ENCODE measurements around the gene PTPN1.

Gene PTPN1

GRCh38 chr20:50513169-50514034 lies 3.2 kb downstream of the PTPN1 start:
- DNase-seq = peak in 3 of 4 experiments; percentile 18 to 73 (median 62)

GRCh38 chr20:50514035-50514337 lies 3.8 kb downstream of the PTPN1 start:
- DNase-seq = no peak

- DNase-seq = no peak
Measured at GRCh38 chr20:50514750-50515149, 4.6 kb downstream of the PTPN1 start.

DNA sequence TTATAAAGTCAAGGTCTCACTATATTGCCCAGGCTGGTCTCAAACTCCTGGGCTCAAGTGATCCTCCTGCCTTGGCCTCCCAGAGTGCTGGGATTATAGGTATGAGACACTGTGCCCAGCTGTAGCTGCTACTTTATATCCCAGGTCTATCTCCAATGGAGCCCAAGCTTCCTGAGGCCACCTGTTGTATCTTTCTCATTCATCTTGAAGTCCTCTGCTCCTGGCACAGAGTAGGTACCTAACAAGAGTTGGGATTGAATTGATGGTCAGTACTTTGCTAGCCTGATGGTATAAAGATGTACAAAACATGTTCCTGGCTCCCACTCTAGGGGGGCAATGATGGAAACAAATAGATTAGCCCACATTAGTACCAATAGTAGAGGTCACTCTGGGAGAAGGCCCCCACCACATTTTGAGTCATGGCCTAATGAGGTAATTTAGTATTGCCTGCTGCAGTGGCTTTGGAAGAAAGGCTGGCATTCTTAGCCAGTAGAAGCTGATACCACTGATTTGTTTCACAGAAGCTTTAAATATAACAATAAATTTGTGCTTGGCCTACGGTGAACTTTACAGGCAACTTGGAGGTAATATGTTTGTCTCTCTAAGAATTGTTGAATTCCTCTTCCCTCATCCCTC lies 5.4 kb downstream of the PTPN1 start:
- DNase-seq = no peak

DNA sequence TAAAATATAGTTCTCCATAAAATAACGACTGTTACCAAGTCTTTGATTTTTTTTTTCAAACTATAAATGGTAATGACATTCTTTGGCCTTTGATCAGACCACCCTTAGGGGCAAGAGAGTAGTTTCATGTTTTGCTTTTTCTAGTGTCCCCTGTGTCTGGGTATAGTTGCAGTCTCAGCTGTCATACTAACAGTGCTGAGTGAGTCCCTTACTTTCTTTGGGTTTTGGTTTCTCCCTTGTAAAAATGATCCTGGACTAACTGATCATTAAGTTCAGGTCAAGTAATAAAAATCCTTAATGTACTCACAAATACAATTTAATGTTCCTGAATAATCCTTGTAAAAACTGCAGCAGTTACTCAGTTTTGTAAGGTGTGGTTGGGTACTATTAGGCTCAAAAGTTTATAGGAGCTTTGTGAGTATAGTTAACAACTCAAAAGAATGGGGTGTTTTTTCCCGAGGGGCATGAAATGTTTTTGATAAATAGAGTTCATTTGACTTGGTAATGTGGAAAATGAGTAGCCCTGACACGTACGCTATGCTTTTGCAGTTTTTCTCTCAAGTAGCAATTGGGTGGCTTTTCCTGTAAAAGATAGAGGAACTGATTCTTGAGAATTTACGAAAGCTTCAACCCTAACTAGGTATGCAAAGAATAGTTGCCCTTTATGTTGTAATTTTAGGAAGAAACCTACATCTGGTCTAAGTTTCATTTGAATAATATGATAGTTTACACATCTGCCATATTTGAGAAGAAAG lies 6.2 kb downstream of the PTPN1 start:
- DNase-seq = peak; percentile 35 to 83 (median 60)

DNA sequence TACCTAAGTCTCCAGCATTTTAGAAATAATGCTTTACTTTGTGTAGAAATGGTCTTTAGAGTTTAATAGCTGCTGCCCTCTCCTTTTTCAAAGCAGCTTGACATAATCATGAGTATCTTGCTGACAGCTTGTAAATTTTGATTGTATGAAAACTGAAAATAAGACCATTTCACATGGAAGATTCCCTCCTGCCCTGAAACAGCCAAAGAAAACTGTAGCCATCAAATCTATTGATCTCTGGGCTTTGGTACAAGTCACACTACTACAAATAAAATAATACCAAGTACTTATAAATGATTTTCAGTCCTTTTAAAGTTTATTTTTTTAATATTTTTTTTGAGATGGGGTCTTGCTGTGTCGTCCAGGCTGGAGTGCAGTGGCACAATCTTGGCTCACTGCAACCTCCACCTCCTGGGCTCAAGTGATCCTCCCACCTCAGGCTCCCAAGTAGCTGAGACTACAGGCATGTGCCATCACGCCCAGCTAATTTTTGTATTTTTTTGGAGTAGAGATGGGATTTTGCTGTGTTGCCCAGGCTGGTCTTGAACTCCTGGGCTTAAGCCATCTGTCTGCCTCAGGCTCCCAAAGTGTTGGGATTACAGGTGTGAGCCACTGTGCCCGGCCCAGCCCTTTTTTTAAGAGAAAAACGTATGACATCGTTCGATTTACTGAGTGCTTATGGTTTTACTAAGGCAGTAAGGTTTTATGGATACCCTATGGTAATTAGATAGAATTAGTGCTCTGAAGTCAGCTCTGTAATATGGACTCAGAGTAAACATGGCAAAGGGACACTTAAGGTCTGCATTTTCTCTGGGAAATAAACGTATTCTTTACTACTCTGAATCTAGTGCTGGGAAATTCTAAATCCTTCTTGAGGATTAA lies 7.0 kb downstream of the PTPN1 start:
- no peak for DNase-seq

- DNase-seq = no peak
Measured at GRCh38 chr20:50517817-50518154, 7.6 kb downstream of the PTPN1 start.

GRCh38 chr20:50518270-50518721 lies 8.1 kb downstream of the PTPN1 start:
- DNase-seq = no peak

DNA sequence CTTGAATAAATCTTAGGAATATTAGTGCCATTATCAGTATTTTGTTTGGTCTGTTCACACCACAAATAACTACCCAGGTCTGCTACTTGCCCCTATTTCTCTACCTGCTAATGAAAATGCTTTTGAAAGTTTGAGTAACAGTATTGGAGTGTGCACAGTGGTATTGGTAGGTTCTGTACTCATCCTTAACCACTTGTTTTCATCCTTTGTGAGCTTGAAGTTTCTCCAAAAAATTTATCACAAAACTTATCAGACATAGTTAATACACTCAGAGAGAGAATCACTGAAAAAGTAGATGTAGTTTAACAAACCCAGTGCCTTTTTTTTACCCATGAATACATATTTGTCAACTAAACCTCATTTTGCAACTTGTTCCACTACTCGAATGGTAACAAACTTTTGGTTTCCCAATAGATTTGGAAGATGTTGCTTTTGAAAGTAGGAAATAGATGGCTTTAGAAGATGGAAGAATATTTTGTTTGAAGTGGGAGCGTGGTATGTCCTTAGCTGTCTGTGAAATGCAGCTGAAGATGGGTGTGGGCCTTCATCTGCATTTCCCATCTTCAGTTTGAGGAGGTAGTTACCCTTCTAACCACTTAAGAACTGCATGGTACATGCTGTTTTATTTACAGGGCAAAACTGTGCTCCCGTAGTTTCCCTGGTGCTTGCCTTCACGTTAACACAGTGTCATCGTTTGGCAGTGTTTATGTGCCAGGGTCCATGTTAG lies 9.0 kb downstream of the PTPN1 start:
- DNase-seq = peak in 1 of 4 experiments; percentile 45

- DNase-seq = no peak
Measured at GRCh38 chr20:50520222-50520880, 10.2 kb downstream of the PTPN1 start.

- peak in 2 of 4 experiments; percentile 27 to 61 for DNase-seq
Measured at GRCh38 chr20:50521221-50522052, 11.3 kb downstream of the PTPN1 start.

DNA sequence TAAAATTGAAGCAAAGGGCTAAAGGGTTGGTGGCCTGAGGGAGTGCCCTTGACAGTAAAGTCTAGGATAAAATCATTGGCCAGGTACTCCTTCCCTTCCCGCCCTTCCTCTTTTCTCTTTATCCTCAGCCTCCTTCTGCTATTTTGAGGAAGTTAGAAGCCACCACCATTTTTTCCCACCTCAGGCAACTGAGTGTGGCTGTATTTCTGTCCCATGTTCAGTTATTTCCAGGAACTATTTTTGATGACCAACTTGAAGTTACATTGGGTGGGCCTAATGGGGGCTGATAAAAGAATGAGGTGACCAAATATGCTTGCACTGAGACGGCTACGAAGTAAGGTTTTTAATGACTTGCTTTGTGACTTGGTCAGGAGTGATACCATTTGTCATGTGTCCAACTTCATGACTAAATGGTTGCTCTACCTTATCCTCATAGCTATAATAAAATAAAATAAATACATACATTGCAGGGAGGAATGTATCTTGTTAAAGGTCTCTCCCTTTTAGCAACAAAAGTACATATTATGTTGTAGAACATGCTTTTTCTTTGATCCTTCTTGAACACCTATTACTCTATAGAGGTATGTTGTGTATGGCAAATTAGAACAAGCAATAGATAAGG lies 12.0 kb downstream of the PTPN1 start:
- DNase-seq = peak in 3 of 4 experiments; percentile 37 to 55 (median 38)

DNA sequence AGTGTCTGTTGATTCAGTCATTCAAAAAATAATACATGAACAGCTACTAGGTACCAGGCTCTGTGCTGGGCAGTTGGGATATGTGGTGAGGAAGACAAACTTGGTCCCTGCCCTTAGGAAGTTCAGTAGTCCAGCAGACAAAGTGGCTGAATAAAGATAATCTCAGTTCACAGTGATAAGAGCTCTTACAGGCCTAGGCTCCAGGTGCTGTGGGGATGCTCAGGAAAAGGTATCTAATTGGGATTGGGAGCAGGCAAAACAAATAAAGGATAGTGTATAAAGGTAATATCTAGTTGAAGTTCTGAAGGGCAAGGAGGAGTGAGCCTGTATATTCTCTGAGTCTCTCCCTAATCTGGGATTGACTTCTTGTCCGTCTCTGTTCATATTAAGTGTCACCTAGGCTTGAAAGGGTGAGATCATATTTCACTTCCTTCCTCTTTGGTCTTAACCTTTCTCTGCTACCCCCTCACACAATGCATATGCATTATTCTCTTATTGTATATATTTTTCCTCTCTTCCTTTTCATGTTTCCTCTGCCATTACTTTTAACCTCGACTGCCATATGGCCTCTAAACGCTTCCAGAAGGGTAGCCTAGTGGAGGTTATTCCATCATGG lies 13.5 kb downstream of the PTPN1 start:
- DNase-seq = peak in 1 of 4 experiments; percentile 48

DNA sequence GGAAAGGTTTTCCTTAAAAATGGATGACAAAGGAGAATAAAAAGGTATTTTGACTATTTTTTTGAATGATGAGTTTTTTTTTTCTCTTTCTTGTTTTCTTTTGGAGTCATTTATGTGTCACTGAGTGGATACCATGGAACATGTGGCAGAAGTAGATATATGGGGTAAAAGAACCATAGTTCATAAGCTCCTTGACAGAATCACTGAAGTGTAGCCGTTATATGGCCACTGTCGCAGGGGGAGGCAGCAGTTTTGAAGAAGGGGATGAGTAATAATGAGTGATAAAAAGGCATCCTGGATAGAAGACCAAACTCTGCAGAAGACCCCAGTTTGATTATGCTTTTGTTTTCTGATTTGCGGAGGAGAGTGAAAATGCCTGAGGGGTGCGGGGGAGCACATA lies 15.5 kb downstream of the PTPN1 start:
- DNase-seq = no peak

- no peak for DNase-seq
Measured at GRCh38 chr20:50526403-50526989, 16.3 kb downstream of the PTPN1 start.

- no peak for DNase-seq
Measured at GRCh38 chr20:50527068-50527605, 17.0 kb downstream of the PTPN1 start.

- DNase-seq = no peak
Measured at GRCh38 chr20:50528129-50528528, 17.9 kb downstream of the PTPN1 start.

DNA sequence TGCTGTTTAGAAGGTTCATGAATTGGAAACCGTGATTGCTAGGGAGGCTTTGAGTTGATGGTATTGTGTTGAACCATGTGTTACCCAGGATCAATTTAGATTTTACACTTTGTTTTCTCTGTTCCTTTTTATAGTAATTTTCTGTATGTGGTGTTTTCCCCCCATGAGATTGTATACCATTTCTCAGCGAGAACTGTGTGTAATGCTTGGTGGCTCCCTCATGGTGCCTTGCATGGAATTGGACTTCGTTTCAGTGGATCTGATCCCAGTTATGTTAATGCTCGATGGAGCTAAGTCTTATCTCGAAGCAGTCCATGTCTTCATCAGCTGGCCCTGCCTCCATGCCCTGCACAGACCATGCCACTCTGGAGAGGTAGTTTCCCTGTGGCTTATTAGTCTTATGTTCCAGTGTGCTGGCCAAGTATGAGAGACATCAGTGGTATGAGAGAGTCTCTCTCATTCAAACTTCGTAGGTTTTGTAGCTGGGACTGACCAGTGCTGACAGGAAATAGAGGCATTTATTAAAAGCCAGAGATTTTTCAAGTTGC lies 18.7 kb downstream of the PTPN1 start:
- no peak for DNase-seq
